SK-N-MC (cell line): Measurements from ENCODE around the gene ARG2.
A peak's percentile ranks its signal among the peaks of the same experiment; 100 is the strongest.

Source experiments
- DNase-seq: peaks from one replicate; pipeline ENCODE4 v3.0.0-alpha.2; 2011; ENCODE audit warnings: low read depth, low spot score
- H3K27ac ChIP-seq: fragments of 200-600 bp; sonication (generic); 2 replicates; pipeline ENCODE4 v1.5.1; 2016; ENCODE audit warnings: mixed run types
- H3K36me3 ChIP-seq: fragments of 200-600 bp; sonication (generic); 2 replicates; pipeline ENCODE4 v1.6.1; 2017; ENCODE audit warnings: antibody characterized with exemption, low read length, mixed read lengths; ENCODE audit not compliant: insufficient read depth
- H3K4me3 ChIP-seq: fragments of 200-600 bp; sonication (generic); 2 replicates; pipeline ENCODE4 v1.5.1; 2016
- H3K9ac ChIP-seq: fragments of 200-600 bp; sonication (generic); 2 replicates; pipeline ENCODE4 v1.8.0; 2017; ENCODE audit warnings: mixed run types, mixed read lengths; ENCODE audit not compliant: insufficient read length
- H3K9me3 ChIP-seq: fragments of 200-600 bp; sonication (generic); 2 replicates; pipeline ENCODE4 v1.6.1; 2017; ENCODE audit warnings: low read depth, mild to moderate bottlenecking, antibody characterized with exemption, low read length, moderate library complexity, mixed read lengths
- EZH2 ChIP-seq: fragments of 200-600 bp; sonication (generic); IDR thresholded peaks from one replicate; pipeline ENCODE4 v1.6.1; 2017; ENCODE audit warnings: antibody characterized with exemption
- FOXP2 ChIP-seq: optimal IDR thresholded peaks from 2 replicates; pipeline ENCODE3; 2011; ENCODE audit warnings: mild to moderate bottlenecking, moderate library complexity; ENCODE audit not compliant: insufficient read depth; ENCODE audit errors: extremely low read length, control extremely low read depth
- POLR2AphosphoS5 ChIP-seq: IDR thresholded peaks from 2 replicates; pipeline ENCODE4 v1.6.1; 2012; ENCODE audit warnings: mild to moderate bottlenecking, low read depth, low read length, borderline replicate concordance

ARG2 gene

GRCh38 chr14:67650694-67651093 is 31.0 kb downstream of the ARG2 start:
- DNase-seq, result no peak
- H3K27ac ChIP-seq, result no peak overlapping the region
- no peak overlapping the region for H3K4me3 ChIP-seq
- no peak overlapping the region for H3K9ac ChIP-seq
- no peaks in the 10 kb centered on the region for H3K9me3 ChIP-seq
- TF ChIP-seq POLR2AphosphoS5, result no peak
- H3K36me3 ChIP-seq, result peaks cover 92% of the 10 kb centered on the region

GRCh38 chr14:67652189-67652588 is 32.5 kb downstream of the ARG2 start:
- TF ChIP-seq EZH2 (no peak), POLR2AphosphoS5 (no peak), FOXP2 (no peak)
- Histone ChIP-seq H3K4me3 (no peak overlapping the region), H3K9ac (no peak overlapping the region), H3K9me3 (no peaks in the 10 kb centered on the region), H3K27ac (no peak overlapping the region), H3K36me3 (peaks cover 93% of the 10 kb centered on the region)
- no peak for DNase-seq

- TF ChIP-seq EZH2 (no peak), FOXP2 (no peak), POLR2AphosphoS5 (no peak)
- DNase-seq, result no peak
- Histone ChIP-seq H3K4me3 (no peak overlapping the region), H3K9me3 (no peaks in the 10 kb centered on the region), H3K27ac (peak overlapping the region; percentile 33; the same call in 1 of the 2 replicates), H3K36me3 (peaks cover 83% of the 10 kb centered on the region), H3K9ac (no peak overlapping the region)
These were observed 34.0 kb downstream of the ARG2 start for GRCh38 chr14:67653651-67654280.

- Histone ChIP-seq H3K4me3 (no peak overlapping the region), H3K9ac (no peak overlapping the region), H3K36me3 (0 out of 2 replicates have a peak, but pooled peaks cover 3% of the 10 kb centered on the region), H3K27ac (no peak overlapping the region), H3K9me3 (no peaks in the 10 kb centered on the region)
- no peak for DNase-seq
- TF ChIP-seq POLR2AphosphoS5, result no peak
- no peak for TF ChIP-seq EZH2
- no peak for TF ChIP-seq FOXP2
These were observed 43.9 kb downstream of the ARG2 start for GRCh38 chr14:67663633-67664032.

- Histone ChIP-seq H3K4me3 (no peak overlapping the region), H3K27ac (peak overlapping the region; percentile 64), H3K9me3 (no peaks in the 10 kb centered on the region), H3K9ac (peak overlapping the region; percentile 48), H3K36me3 (no peaks in the 10 kb centered on the region)
- no peak for TF ChIP-seq POLR2AphosphoS5
- no peak for TF ChIP-seq EZH2
- no peak for DNase-seq
These were observed 46.1 kb downstream of the ARG2 start for GRCh38 chr14:67665868-67666267.

GRCh38 chr14:67666750-67667449 is 47.2 kb downstream of the ARG2 start:
- peak overlapping the region; percentile 64; the same call in 1 of the 2 replicates for H3K27ac ChIP-seq

GRCh38 chr14:67668559-67668958 is 48.8 kb downstream of the ARG2 start:
- H3K27ac ChIP-seq, result no peak overlapping the region
- no peak overlapping the region for H3K9ac ChIP-seq
- TF ChIP-seq POLR2AphosphoS5, result no peak
- no peak for TF ChIP-seq EZH2
- TF ChIP-seq FOXP2, result no peak
- no peaks in the 10 kb centered on the region for H3K36me3 ChIP-seq
- H3K9me3 ChIP-seq, result no peaks in the 10 kb centered on the region
- DNase-seq, result no peak
- H3K4me3 ChIP-seq, result no peak overlapping the region

More at GRCh38 chr14:67666750-67667449, 47.2 kb downstream of the ARG2 start:
- TF ChIP-seq EZH2 (no peak), FOXP2 (no peak), POLR2AphosphoS5 (no peak)
- no peaks in the 10 kb centered on the region for H3K36me3 ChIP-seq
- H3K4me3 ChIP-seq, result no peak overlapping the region
- no peaks in the 10 kb centered on the region for H3K9me3 ChIP-seq
- H3K9ac ChIP-seq, result peak overlapping the region; percentile 48
- peak; percentile 58 for DNase-seq

GRCh38 chr14:67673451-67673850 is 53.7 kb downstream of the ARG2 start:
- Histone ChIP-seq H3K9ac (peak overlapping the region; percentile 99), H3K27ac (no peak overlapping the region), H3K9me3 (no peaks in the 10 kb centered on the region), H3K4me3 (peak overlapping the region; percentile 95), H3K36me3 (peaks cover 13% of the 10 kb centered on the region)
- TF ChIP-seq EZH2, result no peak
- no peak for TF ChIP-seq POLR2AphosphoS5
- no peak for TF ChIP-seq FOXP2
- no peak for DNase-seq

- peak overlapping the region; percentile 99 for H3K9ac ChIP-seq
- H3K4me3 ChIP-seq, result peak overlapping the region; percentile 95
- TF ChIP-seq FOXP2, result no peak
- no peak for TF ChIP-seq EZH2
- TF ChIP-seq POLR2AphosphoS5, result no peak; the same call in 1 of the 2 replicates
- H3K36me3 ChIP-seq, result peaks cover 18% of the 10 kb centered on the region
- no peaks in the 10 kb centered on the region for H3K9me3 ChIP-seq
- DNase-seq, result no peak
- no peak overlapping the region for H3K27ac ChIP-seq
These were observed 54.4 kb downstream of the ARG2 start for GRCh38 chr14:67674139-67674479.
